HepG2 (cell line): ENCODE measurements around the gene RRAD. TPM values are rescaled to one million over a fixed set of nuclear protein-coding genes. Genes with fewer than 3 reads are reported as not detected.

Source experiments
- AHR ChIP-seq: IDR thresholded peaks from 2 replicates; pipeline ENCODE4 v1.6.1; 2018; ENCODE audit warnings: missing genetic modification reagents, missing compliant biosample characterization
- AKAP8 ChIP-seq: sonication (generic); formaldehyde crosslinking; IDR thresholded peaks from 2 replicates; pipeline ENCODE4 v1.5.1; 2020; ENCODE audit warnings: mild to moderate bottlenecking, missing genetic modification reagents
- CC2D1A ChIP-seq: sonication (generic); formaldehyde crosslinking; IDR thresholded peaks from 2 replicates; pipeline ENCODE4 v1.8.1; 2023; ENCODE audit warnings: mild to moderate bottlenecking, missing genetic modification reagents
- FOSL1 ChIP-seq: sonication (generic); formaldehyde crosslinking; IDR thresholded peaks from 2 replicates; pipeline ENCODE4 v1.9.0; 2021; ENCODE audit warnings: missing genetic modification reagents, borderline replicate concordance
- GLI4 ChIP-seq: sonication (generic); formaldehyde crosslinking; IDR thresholded peaks from 2 replicates; pipeline ENCODE4 v1.5.1; 2020; ENCODE audit warnings: missing genetic modification reagents, mild to moderate bottlenecking, moderate library complexity, borderline replicate concordance
- ISX ChIP-seq: sonication (generic); formaldehyde crosslinking; conservative IDR thresholded peaks from 2 replicates; pipeline ENCODE4 v1.5.0; 2020; ENCODE audit warnings: missing genetic modification reagents
- JUNB ChIP-seq: sonication (generic); formaldehyde crosslinking; IDR thresholded peaks from 2 replicates; pipeline ENCODE4 v1.8.0; 2022; ENCODE audit warnings: missing genetic modification reagents, mild to moderate bottlenecking, borderline replicate concordance
- MTF1 ChIP-seq: sonication (generic); formaldehyde crosslinking; IDR thresholded peaks from 2 replicates; pipeline ENCODE4 v1.5.0; 2020; ENCODE audit warnings: missing genetic modification reagents
- MXD4 ChIP-seq: IDR thresholded peaks from 2 replicates; pipeline ENCODE4 v1.6.1; 2016; ENCODE audit warnings: mild to moderate bottlenecking, missing biosample characterization, missing genetic modification reagents
- MZF1 ChIP-seq: sonication (generic); formaldehyde crosslinking; IDR thresholded peaks from 2 replicates; pipeline ENCODE4 v1.8.1; 2023; ENCODE audit warnings: mild to moderate bottlenecking, missing genetic modification reagents, borderline replicate concordance
- ONECUT2 ChIP-seq: sonication (generic); formaldehyde crosslinking; IDR thresholded peaks from 2 replicates; pipeline ENCODE4 v1.4.0; 2020; ENCODE audit warnings: missing genetic modification reagents
- PHF21A ChIP-seq: sonication (generic); formaldehyde crosslinking; IDR thresholded peaks from 2 replicates; pipeline ENCODE4 v1.5.0; 2020; ENCODE audit warnings: mild to moderate bottlenecking, missing genetic modification reagents
- RARG ChIP-seq: sonication (generic); formaldehyde crosslinking; IDR thresholded peaks from 2 replicates; pipeline ENCODE4 v1.4.0; 2020; ENCODE audit warnings: low read depth, mild to moderate bottlenecking, missing genetic modification reagents
- SMARCC2 ChIP-seq: fragments of 450-650 bp; IDR thresholded peaks from 2 replicates; pipeline ENCODE4 v1.6.1; 2017; ENCODE audit warnings: antibody characterized with exemption, mild to moderate bottlenecking
- TAF1 ChIP-seq: sonication (generic); formaldehyde crosslinking; IDR thresholded peaks from 2 replicates; pipeline ENCODE4 v1.4.0; 2020; ENCODE audit warnings: missing genetic modification reagents
- TERF1 ChIP-seq: sonication (generic); formaldehyde crosslinking; IDR thresholded peaks from 2 replicates; pipeline ENCODE4 v1.8.0; 2022; ENCODE audit warnings: mild to moderate bottlenecking, missing genetic modification reagents, moderate library complexity
- ZBTB49 ChIP-seq: sonication (generic); formaldehyde crosslinking; IDR thresholded peaks from 2 replicates; pipeline ENCODE4 v1.4.0; 2020; ENCODE audit warnings: missing genetic modification reagents, borderline replicate concordance
- ZBTB7A ChIP-seq: sonication (generic); formaldehyde crosslinking; IDR thresholded peaks from 2 replicates; pipeline ENCODE4 v1.8.0; 2022; ENCODE audit warnings: mild to moderate bottlenecking, missing genetic modification reagents
- ZNF274 ChIP-seq: sonication (generic); formaldehyde crosslinking; IDR thresholded peaks from 2 replicates; pipeline ENCODE4 v1.5.1; 2020; ENCODE audit warnings: mild to moderate bottlenecking, missing genetic modification reagents
- ZNF30 ChIP-seq: sonication (generic); formaldehyde crosslinking; IDR thresholded peaks from 2 replicates; pipeline ENCODE4 v1.5.0; 2020; ENCODE audit warnings: mild to moderate bottlenecking, missing genetic modification reagents
- ZNF607 ChIP-seq: sonication (generic); formaldehyde crosslinking; IDR thresholded peaks from 2 replicates; pipeline ENCODE4 v1.5.1; 2020; ENCODE audit warnings: missing genetic modification reagents, mild to moderate bottlenecking, borderline replicate concordance
- ZNF776 ChIP-seq: sonication (generic); formaldehyde crosslinking; IDR thresholded peaks from 2 replicates; pipeline ENCODE4 v1.4.0; 2020; ENCODE audit warnings: mild to moderate bottlenecking, missing genetic modification reagents
- ZNF879 ChIP-seq: sonication (generic); formaldehyde crosslinking; IDR thresholded peaks from 2 replicates; pipeline ENCODE4 v1.8.1; 2023; ENCODE audit warnings: missing genetic modification reagents
- polyA plus RNA-seq, 8 experiments: library from polyadenylated mRNA; depleted of rRNA in 3 of 8; stranded (reverse) in 7 of 8; unstranded in 1 of 8; fragments of >200 nt; fragmentation: Illumina TruSeq in 4 of 8; extraction: Trizol in 4 of 8; gene quantifications; 2 replicates each; pipeline versions ENCODE4 v1.2.1 to v1.2.3, GENCODE V29; 2011 to 2016; ENCODE audit warnings: low read depth in 4 of 8, missing spikeins in 1 of 8, mixed read lengths in 1 of 8; ENCODE audit not compliant: insufficient read depth in 1 of 8
- total RNA-seq, 5 experiments: library from RNA; depleted of rRNA; stranded (reverse); fragments of >200 nt; fragmentation: Illumina TruSeq; extraction: Trizol; gene quantifications; 2 replicates each; pipeline ENCODE4 v1.2.3, GENCODE V29; 2016; ENCODE audit warnings: low read depth in 1 of 5
- TF ChIP-seq, protein P1 (sequence below): sonication (generic); formaldehyde crosslinking; IDR thresholded peaks from 2 replicates; pipeline ENCODE4 v1.4.0; 2020; ENCODE audit warnings: mild to moderate bottlenecking, missing genetic modification reagents
- TF ChIP-seq, protein P2 (sequence below): sonication (generic); formaldehyde crosslinking; IDR thresholded peaks from 2 replicates; pipeline ENCODE4 v1.5.0; 2020; ENCODE audit warnings: missing genetic modification reagents

RRAD gene
- total and polyA plus RNA-seq, 2 of the 13 experiments (the other 11 are each of a cell fraction or from before 2014, with no cell fraction given): 0.80 to 1.1 TPM

DNA sequence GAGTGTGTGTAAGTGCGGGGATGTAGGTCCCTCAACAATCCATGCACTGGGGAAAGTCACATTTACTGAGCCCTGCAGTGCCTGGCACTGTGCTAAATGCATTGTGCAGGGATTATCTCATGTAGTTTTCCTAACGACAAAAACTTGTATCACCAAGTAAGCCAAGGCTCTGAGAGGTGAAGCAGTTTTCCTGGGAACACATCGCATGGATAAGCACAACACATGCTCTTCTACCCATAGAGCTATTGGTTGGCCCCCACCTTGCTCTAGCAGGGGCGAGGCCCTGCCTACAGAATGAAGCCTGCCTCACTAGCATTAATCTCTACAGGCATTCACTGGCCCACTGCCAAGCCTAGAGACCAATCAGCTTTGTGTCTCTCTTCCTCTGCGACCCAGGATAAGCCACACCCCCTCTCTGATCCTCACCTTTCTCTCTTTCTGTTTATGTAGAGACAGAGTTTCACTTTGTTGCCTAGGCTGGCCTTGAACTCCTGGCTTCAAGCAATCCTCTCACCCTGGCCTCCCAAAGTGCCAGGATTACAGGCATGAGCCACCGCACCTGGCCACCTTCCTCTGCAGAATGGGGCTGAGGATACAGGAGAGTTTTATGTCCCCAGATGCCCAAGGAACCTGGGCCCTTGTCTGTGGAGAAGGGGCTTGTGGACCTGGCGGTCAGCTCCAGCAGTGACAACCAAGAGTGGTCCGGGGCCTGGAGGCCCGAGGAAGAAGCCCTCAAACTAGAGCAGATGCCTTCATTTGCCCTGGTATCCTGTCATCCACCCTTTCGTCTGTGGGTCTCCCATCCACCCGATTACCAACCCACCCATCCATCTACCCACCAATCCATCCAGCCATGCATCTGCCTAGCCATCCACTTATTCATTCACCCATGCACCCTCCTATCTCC lies 19.4 kb downstream of the RRAD start (continued):
- TF ChIP-seq TAF1 (CRISPR knock-in tag): peak; percentile 62
- no peak for TF ChIP-seq ISX
- TF ChIP-seq MXD4: 0 out of 2 replicates have a peak, but pooled peaks have one; percentile 4
- no peak; the same call in 1 of the 2 replicates for TF ChIP-seq AHR (CRISPR knock-in tag)
- TF ChIP-seq JUNB (CRISPR knock-in tag): no peak
- no peak for TF ChIP-seq ZNF879
- TF ChIP-seq TERF1 (CRISPR knock-in tag): 0 out of 2 replicates have a peak, but pooled peaks have one; percentile 62
- TF ChIP-seq ZNF274: peak; percentile 32; the same call in 1 of the 2 replicates
- TF ChIP-seq ONECUT2 (CRISPR knock-in tag): 0 out of 2 replicates have a peak, but pooled peaks have one; percentile 45
- no peak for TF ChIP-seq AKAP8 (CRISPR knock-in tag)
- TF ChIP-seq ZNF776 (CRISPR knock-in tag): 0 out of 2 replicates have a peak, but pooled peaks have one; percentile 28
- no peak for TF ChIP-seq RARG (CRISPR knock-in tag)
- no peak for TF ChIP-seq FOSL1 (CRISPR knock-in tag)
- no peak for TF ChIP-seq MTF1
- no peak for TF ChIP-seq ZNF30 (CRISPR knock-in tag)
- no peak for TF ChIP-seq ZNF607 (CRISPR knock-in tag)
- peak; percentile 96 for TF ChIP-seq PHF21A (CRISPR knock-in tag)
- no peak for TF ChIP-seq MZF1
- TF ChIP-seq GLI4: no peak
- TF ChIP-seq, protein P1, sequence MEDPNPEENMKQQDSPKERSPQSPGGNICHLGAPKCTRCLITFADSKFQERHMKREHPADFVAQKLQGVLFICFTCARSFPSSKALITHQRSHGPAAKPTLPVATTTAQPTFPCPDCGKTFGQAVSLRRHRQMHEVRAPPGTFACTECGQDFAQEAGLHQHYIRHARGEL (CRISPR knock-in tag): no peak
- no peak for TF ChIP-seq ZBTB49 (CRISPR knock-in tag)
- TF ChIP-seq SMARCC2: no peak
- TF ChIP-seq ZBTB7A (CRISPR knock-in tag): 0 out of 2 replicates have a peak, but pooled peaks have one; percentile 2
- TF ChIP-seq, protein P2, sequence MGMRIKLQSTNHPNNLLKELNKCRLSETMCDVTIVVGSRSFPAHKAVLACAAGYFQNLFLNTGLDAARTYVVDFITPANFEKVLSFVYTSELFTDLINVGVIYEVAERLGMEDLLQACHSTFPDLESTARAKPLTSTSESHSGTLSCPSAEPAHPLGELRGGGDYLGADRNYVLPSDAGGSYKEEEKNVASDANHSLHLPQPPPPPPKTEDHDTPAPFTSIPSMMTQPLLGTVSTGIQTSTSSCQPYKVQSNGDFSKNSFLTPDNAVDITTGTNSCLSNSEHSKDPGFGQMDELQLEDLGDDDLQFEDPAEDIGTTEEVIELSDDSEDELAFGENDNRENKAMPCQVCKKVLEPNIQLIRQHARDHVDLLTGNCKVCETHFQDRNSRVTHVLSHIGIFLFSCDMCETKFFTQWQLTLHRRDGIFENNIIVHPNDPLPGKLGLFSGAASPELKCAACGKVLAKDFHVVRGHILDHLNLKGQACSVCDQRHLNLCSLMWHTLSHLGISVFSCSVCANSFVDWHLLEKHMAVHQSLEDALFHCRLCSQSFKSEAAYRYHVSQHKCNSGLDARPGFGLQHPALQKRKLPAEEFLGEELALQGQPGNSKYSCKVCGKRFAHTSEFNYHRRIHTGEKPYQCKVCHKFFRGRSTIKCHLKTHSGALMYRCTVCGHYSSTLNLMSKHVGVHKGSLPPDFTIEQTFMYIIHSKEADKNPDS (CRISPR knock-in tag): peak; percentile 78; the same call in 1 of the 2 replicates
- no peak for TF ChIP-seq CC2D1A (CRISPR knock-in tag)
